Measurements from ENCODE around the gene MACROD1.

GRCh38 chr11:64015935-64016845 is 149.7 kb downstream of the MACROD1 start:
- TF ChIP-seq POLR2AphosphoS5 (IDR thresholded peaks at IDR 0.05; ENCODE audit: low read depth, low read length) (no peak), ZIK1 (CRISPR knock-in tag; IDR thresholded peaks at IDR 0.05; ENCODE audit: borderline replicate concordance, low read depth) (no peak), ZNF713 (CRISPR knock-in tag; IDR thresholded peaks at IDR 0.05) (no peak), EED (CRISPR knock-in tag; IDR thresholded peaks at IDR 0.05) (no peak)

Measured in HepG2 (cell line).